Measurements from ENCODE around the gene LIPK.

Gene LIPK

GRCh38 chr10:88787463-88787862, 81.4 kb downstream of the LIPK start:
- no peak for DNase-seq

- no peak for DNase-seq
Observed at GRCh38 chr10:88788924-88789323, 82.9 kb downstream of the LIPK start.

GRCh38 chr10:88791924-88792323, 85.9 kb downstream of the LIPK start:
- peak; percentile 19 for DNase-seq

DNA sequence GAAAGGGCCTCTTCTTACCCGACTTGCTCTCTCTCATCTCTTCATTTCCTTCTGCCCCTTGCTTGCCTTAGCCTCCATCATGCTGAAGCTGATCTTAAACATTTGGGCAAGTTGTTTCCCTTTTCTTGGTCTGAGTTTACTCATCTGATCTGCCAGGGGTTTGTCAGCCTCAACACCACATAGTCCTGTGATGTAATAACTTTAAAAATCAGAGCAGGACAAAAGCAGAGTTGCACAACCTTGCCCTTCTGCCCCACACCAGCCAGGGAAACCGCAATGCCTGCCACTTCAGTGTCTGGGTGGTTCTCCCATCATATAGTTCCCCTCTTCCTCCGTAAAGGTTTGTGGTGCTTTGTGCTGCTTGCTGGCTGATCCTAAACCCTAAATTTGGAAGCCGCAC, 86.6 kb downstream of the LIPK start:
- no peak for DNase-seq

GRCh38 chr10:88793712-88794299, 87.8 kb downstream of the LIPK start:
- no peak for DNase-seq

- no peak for DNase-seq
Observed at GRCh38 chr10:88794731-88795130, 88.7 kb downstream of the LIPK start.

DNA sequence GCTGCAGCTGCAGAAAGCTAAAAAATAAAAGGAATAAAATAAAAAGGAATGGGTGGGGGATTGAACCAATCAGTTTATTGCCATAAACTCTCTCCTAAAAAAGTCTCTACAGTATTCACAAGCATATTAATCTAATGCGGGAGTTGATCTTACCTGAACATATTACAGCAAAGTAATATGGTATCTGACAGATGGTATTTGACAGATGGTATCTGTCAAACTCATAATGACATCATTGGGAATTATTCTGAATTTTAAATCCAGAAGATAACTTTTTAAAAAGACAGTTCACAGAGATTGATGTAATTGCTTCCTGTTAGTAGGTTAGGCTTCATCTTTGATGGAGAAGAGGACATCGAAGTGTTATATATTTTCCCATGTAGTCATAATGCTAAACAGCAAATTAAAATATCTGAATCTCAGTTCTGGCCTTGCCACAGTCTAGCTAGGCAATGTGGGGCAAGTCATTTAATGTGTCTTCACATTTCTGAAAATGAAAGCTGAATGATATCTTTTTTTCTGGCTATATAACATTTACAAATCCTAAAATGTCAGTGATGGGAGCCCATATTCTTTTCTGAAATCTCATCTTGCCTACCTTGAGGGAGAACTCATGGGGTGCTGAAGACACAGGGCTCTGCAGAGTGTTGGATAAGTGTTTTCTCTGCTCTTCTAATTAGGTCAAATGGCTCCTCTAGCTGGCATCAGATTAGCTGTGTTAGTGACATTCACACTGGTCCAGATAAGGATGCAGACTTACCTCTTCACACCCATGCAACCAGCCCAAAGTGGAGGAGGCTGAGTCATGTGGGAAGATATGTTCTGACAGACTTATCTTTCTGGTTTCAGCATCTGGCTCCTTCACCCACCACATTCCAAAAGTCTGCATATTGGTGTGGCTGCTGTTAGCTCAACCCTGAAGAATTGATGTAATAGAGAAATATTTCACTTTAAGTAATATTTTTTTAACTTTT, 94.4 kb downstream of the LIPK start:
- DNase-seq: no peak

All from right hindlimb (tissue), 1 donor.